ENCODE measurements around the gene TUB. TPM values are rescaled to one million over a fixed set of nuclear protein-coding genes. Genes with fewer than 3 reads are reported as not detected.

Gene TUB
- total and polyA plus RNA-seq, 2 of the 13 experiments (the other 11 are each of a cell fraction or from before 2014, with no cell fraction given): 4.3 to 5.6 TPM

DNA sequence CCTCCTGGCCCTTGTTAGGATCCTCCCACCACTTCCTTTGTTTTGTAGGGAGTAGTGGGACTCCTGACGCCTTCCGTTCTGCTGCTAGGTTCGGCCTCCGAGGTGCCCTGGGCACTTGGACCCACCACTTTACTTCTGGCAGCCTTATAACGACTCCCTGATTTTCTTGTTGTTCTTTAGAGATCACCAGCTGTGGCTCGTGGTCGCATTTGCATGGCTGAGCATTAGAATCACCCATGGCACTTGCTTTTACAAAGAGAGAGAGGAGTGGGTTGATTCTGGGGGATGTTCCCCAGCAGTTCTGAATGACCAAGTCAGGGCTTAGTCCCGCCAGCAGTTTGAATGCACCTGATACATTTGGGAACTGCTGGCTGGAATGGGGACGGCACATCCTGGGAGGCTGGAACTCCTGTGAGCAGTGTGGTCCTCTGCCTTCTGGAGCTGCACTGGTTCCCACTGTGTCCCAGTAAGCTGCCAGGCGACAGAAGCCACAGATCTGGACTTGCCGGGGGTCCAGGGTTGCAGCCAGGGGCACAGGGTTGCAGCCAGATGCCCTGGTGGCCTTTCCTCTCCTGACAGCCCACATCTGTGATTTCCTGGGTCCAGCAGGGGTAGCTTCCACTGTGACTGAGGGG lies 4.1 kb downstream of the TUB start:
- Histone ChIP-seq H3K4me1 (ENCODE audit: insufficient read depth, low read length) (peaks cover 17% of the 10 kb centered on the region), H3K36me3 (replicated peaks in 1 of 2; ENCODE audit: control insufficient read depth in 1 of 2, insufficient read depth in 2 of 2, low read length in 2 of 2) (no peaks in the 10 kb centered on the region; a peak in 1 of 5 replicates), H3K79me2 (ENCODE audit: insufficient read depth, low read length) (no peaks in the 10 kb centered on the region), H3K4me3 (replicated peaks in 1 of 3; ENCODE audit: insufficient read depth in 1 of 3, low read depth in 2 of 3, low read length in 3 of 3) (no peak overlapping the region), H3K27ac (ENCODE audit: extremely low read length, insufficient read depth, low read length) (no peak overlapping the region), H2AFZ (ENCODE audit: low read length) (no peak overlapping the region), H3K9me3 (ENCODE audit: low read length) (no peaks in the 10 kb centered on the region), H3K4me2 (ENCODE audit: low read depth, low read length) (no peak overlapping the region), H3K27me3 (ENCODE audit: control insufficient read depth in 1 of 2, insufficient read depth in 2 of 2, low read length in 2 of 2) (peaks cover 0 to 8% of the 10 kb centered on the region in 2 experiments; a peak in 1 of 5 replicates), H3K9ac (ENCODE audit: insufficient read depth, low read depth, low read length) (no peak overlapping the region), H4K20me1 (ENCODE audit: insufficient read depth, low read length) (no peaks in the 10 kb centered on the region)
- WGBS (ENCODE audit: low lambda C conversion rate): 83% methylated on average over 8 of the region's 11 CpGs
- DNase-seq (ENCODE audit: low spot score) (no peak), ATAC-seq (no peak), FAIRE-seq (no peak)
- in situ Hi-C loops (cut with HindIII; ENCODE audit: extremely low pct_ligation_motif_present, low pct_unique_long_range_greater_than_20kb): no loop called here
- POLR2A ChIA-PET: no interaction called here
- no TSS peak for BruUV-seq (replicated peaks)
- CTCF ChIA-PET (ENCODE audit: low intra/inter-chr PET ratio, low total read pairs): no interaction called here
- intact Hi-C loops (cut with micrococcal nuclease; ENCODE audit: unreplicated experiment): no loop called here
- TF ChIP-seq ZNF616 (CRISPR knock-in tag; IDR thresholded peaks at IDR 0.05; ENCODE audit: low read depth): no peak
- no peak for TF ChIP-seq FOXA3 (CRISPR knock-in tag; IDR thresholded peaks at IDR 0.05)
- no peak for TF ChIP-seq PTBP1 (IDR thresholded peaks at IDR 0.05; ENCODE audit: low read depth, low read length, poor library complexity, severe bottlenecking)
- TF ChIP-seq, protein P1, sequence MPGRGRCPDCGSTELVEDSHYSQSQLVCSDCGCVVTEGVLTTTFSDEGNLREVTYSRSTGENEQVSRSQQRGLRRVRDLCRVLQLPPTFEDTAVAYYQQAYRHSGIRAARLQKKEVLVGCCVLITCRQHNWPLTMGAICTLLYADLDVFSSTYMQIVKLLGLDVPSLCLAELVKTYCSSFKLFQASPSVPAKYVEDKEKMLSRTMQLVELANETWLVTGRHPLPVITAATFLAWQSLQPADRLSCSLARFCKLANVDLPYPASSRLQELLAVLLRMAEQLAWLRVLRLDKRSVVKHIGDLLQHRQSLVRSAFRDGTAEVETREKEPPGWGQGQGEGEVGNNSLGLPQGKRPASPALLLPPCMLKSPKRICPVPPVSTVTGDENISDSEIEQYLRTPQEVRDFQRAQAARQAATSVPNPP (CRISPR knock-in tag; IDR thresholded peaks at IDR 0.05): no peak
- no peak for TF ChIP-seq ZNF713 (CRISPR knock-in tag; IDR thresholded peaks at IDR 0.05)
- TF ChIP-seq ZNF891 (CRISPR knock-in tag; IDR thresholded peaks at IDR 0.05): no peak
- TF ChIP-seq, protein P2, sequence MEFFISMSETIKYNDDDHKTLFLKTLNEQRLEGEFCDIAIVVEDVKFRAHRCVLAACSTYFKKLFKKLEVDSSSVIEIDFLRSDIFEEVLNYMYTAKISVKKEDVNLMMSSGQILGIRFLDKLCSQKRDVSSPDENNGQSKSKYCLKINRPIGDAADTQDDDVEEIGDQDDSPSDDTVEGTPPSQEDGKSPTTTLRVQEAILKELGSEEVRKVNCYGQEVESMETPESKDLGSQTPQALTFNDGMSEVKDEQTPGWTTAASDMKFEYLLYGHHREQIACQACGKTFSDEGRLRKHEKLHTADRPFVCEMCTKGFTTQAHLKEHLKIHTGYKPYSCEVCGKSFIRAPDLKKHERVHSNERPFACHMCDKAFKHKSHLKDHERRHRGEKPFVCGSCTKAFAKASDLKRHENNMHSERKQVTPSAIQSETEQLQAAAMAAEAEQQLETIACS (CRISPR knock-in tag; IDR thresholded peaks at IDR 0.05): no peak
- TF ChIP-seq FOXM1 (CRISPR knock-in tag; IDR thresholded peaks at IDR 0.05): no peak
- no peak for TF ChIP-seq STAG1 (CRISPR knock-in tag; IDR thresholded peaks at IDR 0.05)
- no peak for TF ChIP-seq TAF1 (CRISPR knock-in tag; IDR thresholded peaks at IDR 0.05)
- TF ChIP-seq U2AF2 (IDR thresholded peaks at IDR 0.05; ENCODE audit: low read depth, low read length): no peak
- no peak for TF ChIP-seq ZFP1 (CRISPR knock-in tag; IDR thresholded peaks at IDR 0.05)
- TF ChIP-seq ZHX1 (CRISPR knock-in tag; IDR thresholded peaks at IDR 0.05; ENCODE audit: low read depth): no peak

Measured in HepG2 (cell line).